Loucy (cell line): ENCODE results near the gene TBC1D1.

ENCODE experiments used
- H2AFZ ChIP-seq: fragments of 200-600 bp; sonication (generic); 2 replicates; pipeline ENCODE4 v1.6.0; 2016; ENCODE audit warnings: antibody characterized with exemption, mild to moderate bottlenecking, low read length, moderate library complexity
- H3F3A ChIP-seq: fragments of 200-600 bp; 2 replicates; pipeline ENCODE4 v1.6.0; 2016; ENCODE audit warnings: antibody characterized with exemption, low read depth, mild to moderate bottlenecking
- H3K27me3 ChIP-seq: fragments of 200-600 bp; sonication (generic); 2 replicates; pipeline ENCODE4 v1.6.1; 2014; ENCODE audit warnings: low read length, mild to moderate bottlenecking; ENCODE audit not compliant: insufficient read depth, poor library complexity, severe bottlenecking
- H3K36me3 ChIP-seq: fragments of 200-600 bp; sonication (generic); 2 replicates; pipeline ENCODE4 v1.6.1; 2016; ENCODE audit warnings: low read length; ENCODE audit not compliant: insufficient read depth
- H3K4me1 ChIP-seq: fragments of 200-600 bp; sonication (generic); 2 replicates; pipeline ENCODE4 v1.5.1; 2014; ENCODE audit warnings: low read length, mild to moderate bottlenecking; ENCODE audit not compliant: insufficient read depth, poor library complexity, severe bottlenecking
- H3K4me2 ChIP-seq: fragments of 200-600 bp; sonication (generic); 2 replicates; pipeline ENCODE4 v1.6.0; 2014; ENCODE audit warnings: antibody characterized with exemption, low read length, low read depth, mild to moderate bottlenecking; ENCODE audit not compliant: poor library complexity, severe bottlenecking
- H3K4me3 ChIP-seq: fragments of 200-600 bp; sonication (generic); 2 replicates; pipeline ENCODE4 v1.5.1; 2014; ENCODE audit warnings: low read length, mild to moderate bottlenecking, mixed read lengths; ENCODE audit not compliant: poor library complexity, severe bottlenecking
- H3K79me2 ChIP-seq: fragments of 200-600 bp; sonication (generic); 2 replicates; pipeline ENCODE4 v1.6.1; 2014; ENCODE audit warnings: low read length; ENCODE audit not compliant: insufficient read depth
- H3K9ac ChIP-seq: fragments of 200-600 bp; sonication (generic); 2 replicates; pipeline ENCODE4 v1.6.0; 2014; ENCODE audit warnings: mild to moderate bottlenecking, low read depth, low read length, moderate library complexity; ENCODE audit not compliant: poor library complexity, severe bottlenecking
- H3K9me2 ChIP-seq: fragments of 200-600 bp; sonication (generic); replicated peaks from 2 replicates; pipeline ENCODE4 v1.6.1; 2016; ENCODE audit warnings: low read depth, low read length, mixed read lengths
- H3K9me3 ChIP-seq: fragments of 200-600 bp; sonication (generic); 2 replicates; pipeline ENCODE4 v1.6.1; 2014; ENCODE audit warnings: mild to moderate bottlenecking, antibody characterized with exemption, low read length, low read depth; ENCODE audit not compliant: insufficient read depth
- H4K20me1 ChIP-seq: fragments of 200-600 bp; sonication (generic); 2 replicates; pipeline ENCODE4 v1.6.0; 2014; ENCODE audit warnings: antibody characterized with exemption, low read length, mild to moderate bottlenecking; ENCODE audit not compliant: insufficient read depth, poor library complexity, severe bottlenecking
- CTCF ChIP-seq: fragments of 200-600 bp; sonication (generic); conservative IDR thresholded peaks from 2 replicates; pipeline ENCODE4 v1.5.1; 2014; ENCODE audit warnings: mild to moderate bottlenecking, antibody characterized with exemption, low read length
- EZH2phosphoT487 ChIP-seq: fragments of 200-600 bp; IDR thresholded peaks from 2 replicates; pipeline ENCODE4 v1.6.1; 2018; ENCODE audit warnings: antibody characterized with exemption, mild to moderate bottlenecking, moderate library complexity, borderline replicate concordance

TBC1D1 gene

DNA sequence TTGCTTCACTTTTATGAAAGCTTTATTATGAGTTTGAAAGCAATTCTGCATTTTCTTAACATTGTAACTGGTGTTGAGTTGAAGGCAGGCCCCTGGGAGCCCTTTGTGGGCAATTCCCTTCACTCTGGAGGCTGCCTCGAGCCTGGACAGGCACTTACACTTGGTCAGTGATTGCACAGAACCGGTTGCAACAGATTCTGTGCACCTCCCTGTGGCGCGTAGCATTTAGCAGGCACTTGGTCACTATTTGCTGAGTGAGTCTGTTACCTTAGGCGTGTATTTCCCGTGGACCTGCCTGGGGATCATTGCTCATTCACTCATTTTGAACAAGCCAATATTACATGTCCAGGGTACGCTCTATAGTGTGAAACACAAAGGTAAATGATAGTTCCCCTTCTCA is 149.7 kb downstream of the TBC1D1 start:
- Histone ChIP-seq H3K79me2 (no peaks in the 10 kb centered on the region), H3K4me2 (no peak overlapping the region), H3F3A (no peaks in the 10 kb centered on the region), H3K9me3 (no peaks in the 10 kb centered on the region), H3K4me1 (no peaks in the 10 kb centered on the region), H3K36me3 (peaks cover 35% of the 10 kb centered on the region; the same call in 1 of the 2 replicates), H2AFZ (no peak overlapping the region), H3K4me3 (no peak overlapping the region), H4K20me1 (no peaks in the 10 kb centered on the region), H3K27me3 (no peaks in the 10 kb centered on the region), H3K9ac (no peak overlapping the region), H3K9me2 (no peaks in the 10 kb centered on the region)
- TF ChIP-seq EZH2phosphoT487 (no peak), CTCF (no peak)

- Histone ChIP-seq H3K4me3 (no peak overlapping the region), H3K4me1 (peaks cover 13% of the 10 kb centered on the region), H3K9me2 (no peaks in the 10 kb centered on the region), H3K9ac (no peak overlapping the region), H3K4me2 (no peak overlapping the region), H3K27me3 (no peaks in the 10 kb centered on the region), H4K20me1 (no peaks in the 10 kb centered on the region), H2AFZ (no peak overlapping the region), H3K79me2 (no peaks in the 10 kb centered on the region), H3F3A (no peaks in the 10 kb centered on the region), H3K36me3 (peaks cover 22% of the 10 kb centered on the region; the same call in 1 of the 2 replicates), H3K9me3 (no peaks in the 10 kb centered on the region)
- TF ChIP-seq CTCF (no peak), EZH2phosphoT487 (no peak)
Measured at GRCh38 chr4:38044060-38044459, 153.2 kb downstream of the TBC1D1 start.

DNA sequence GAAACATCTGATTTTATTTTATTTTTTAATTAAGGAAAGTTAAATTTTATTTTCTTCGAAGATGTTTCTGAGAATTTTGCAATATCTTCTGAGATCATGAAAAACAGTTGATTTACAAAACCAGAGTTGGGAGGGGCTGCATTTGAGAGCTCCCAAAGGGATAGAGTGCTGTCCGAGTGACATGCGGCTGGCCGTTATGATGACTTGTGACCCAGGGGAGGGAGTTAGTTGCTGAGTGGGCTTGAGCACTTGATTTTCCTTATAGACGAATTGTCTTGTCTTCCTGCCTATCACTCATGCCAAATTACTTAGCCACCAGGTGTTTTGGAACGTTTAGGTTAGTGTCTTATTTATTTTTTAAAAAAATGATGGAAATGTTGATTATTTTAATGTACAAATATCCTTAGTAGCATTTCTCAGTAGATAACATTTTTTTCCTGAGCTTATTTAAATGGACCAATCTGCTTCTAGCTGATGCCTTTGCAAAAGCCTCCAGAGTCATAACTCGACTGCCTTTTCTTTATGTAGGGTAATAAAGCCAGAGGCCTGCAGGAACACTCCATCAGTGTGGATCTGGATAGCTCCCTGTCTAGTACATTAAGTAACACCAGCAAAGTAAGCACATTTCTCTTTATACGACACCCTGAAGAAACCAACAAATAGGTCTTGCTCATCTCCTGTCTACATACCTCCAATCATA is 154.6 kb downstream of the TBC1D1 start:
- H3K9ac ChIP-seq = no peak overlapping the region
- no peak overlapping the region for H3K4me3 ChIP-seq
- H4K20me1 ChIP-seq = no peaks in the 10 kb centered on the region
- H2AFZ ChIP-seq = no peak overlapping the region
- H3K9me3 ChIP-seq = no peaks in the 10 kb centered on the region
- TF ChIP-seq CTCF = no peak
- TF ChIP-seq EZH2phosphoT487 = no peak
- H3K27me3 ChIP-seq = no peaks in the 10 kb centered on the region
- H3K9me2 ChIP-seq = no peaks in the 10 kb centered on the region
- no peak overlapping the region for H3K4me2 ChIP-seq
- no peaks in the 10 kb centered on the region for H3F3A ChIP-seq
- peaks cover 13% of the 10 kb centered on the region for H3K4me1 ChIP-seq
- H3K36me3 ChIP-seq = peaks cover 34% of the 10 kb centered on the region; the same call in 1 of the 2 replicates
- no peaks in the 10 kb centered on the region for H3K79me2 ChIP-seq
